ENCODE measurements around the gene RFLNA.

RFLNA gene

DNA sequence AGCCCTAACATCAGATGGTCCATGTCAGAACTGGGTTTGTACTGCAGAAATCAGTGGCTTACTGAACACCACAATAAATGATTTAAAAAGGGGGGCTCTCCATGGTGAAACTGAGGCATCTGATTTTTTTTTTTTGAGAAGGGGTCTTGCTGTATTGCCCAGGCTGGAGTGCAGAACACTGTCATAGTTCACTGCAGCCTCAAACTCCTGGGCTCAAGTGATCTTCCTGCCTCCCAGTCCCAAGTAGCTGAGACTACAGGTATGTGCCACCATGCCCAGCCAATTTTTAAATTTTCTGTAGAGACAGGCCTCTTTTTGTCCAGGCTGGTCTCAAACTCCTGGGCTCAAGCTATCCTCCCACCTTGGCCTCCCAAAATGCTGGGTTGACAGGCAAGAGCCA, 57.4 kb downstream of the RFLNA start:
- Histone ChIP-seq H3K9ac (ENCODE audit: low read depth, low read length) (no peak overlapping the region), H3K4me1 (ENCODE audit: insufficient read depth, low read length) (no peaks in the 10 kb centered on the region), H3K36me3 (ENCODE audit: insufficient read depth, low read length) (peaks cover 22% of the 10 kb centered on the region), H3K9me3 (ENCODE audit: control insufficient read depth, insufficient read depth, low read length) (no peaks in the 10 kb centered on the region)

- Histone ChIP-seq H3K9ac (ENCODE audit: low read depth, low read length) (no peak overlapping the region), H3K4me1 (ENCODE audit: insufficient read depth, low read length) (no peaks in the 10 kb centered on the region), H3K9me3 (ENCODE audit: control insufficient read depth, insufficient read depth, low read length) (no peaks in the 10 kb centered on the region), H3K36me3 (ENCODE audit: insufficient read depth, low read length) (peaks cover 19% of the 10 kb centered on the region)
Measured at GRCh38 chr12:124352839-124353238, 57.9 kb downstream of the RFLNA start.

GRCh38 chr12:124354400-124354799, 59.5 kb downstream of the RFLNA start:
- Histone ChIP-seq H3K36me3 (ENCODE audit: insufficient read depth, low read length) (peaks cover 31% of the 10 kb centered on the region), H3K9me3 (ENCODE audit: control insufficient read depth, insufficient read depth, low read length) (no peaks in the 10 kb centered on the region), H3K9ac (ENCODE audit: low read depth, low read length) (no peak overlapping the region), H3K4me1 (ENCODE audit: insufficient read depth, low read length) (no peaks in the 10 kb centered on the region)

- H3K36me3 ChIP-seq (ENCODE audit: insufficient read depth, low read length) = peaks cover 22% of the 10 kb centered on the region
- no peak overlapping the region for H3K9ac ChIP-seq (ENCODE audit: low read depth, low read length)
- H3K9me3 ChIP-seq (ENCODE audit: control insufficient read depth, insufficient read depth, low read length) = no peaks in the 10 kb centered on the region
- H3K4me1 ChIP-seq (ENCODE audit: insufficient read depth, low read length) = no peaks in the 10 kb centered on the region
Measured at GRCh38 chr12:124356221-124356620, 61.3 kb downstream of the RFLNA start.

DNA sequence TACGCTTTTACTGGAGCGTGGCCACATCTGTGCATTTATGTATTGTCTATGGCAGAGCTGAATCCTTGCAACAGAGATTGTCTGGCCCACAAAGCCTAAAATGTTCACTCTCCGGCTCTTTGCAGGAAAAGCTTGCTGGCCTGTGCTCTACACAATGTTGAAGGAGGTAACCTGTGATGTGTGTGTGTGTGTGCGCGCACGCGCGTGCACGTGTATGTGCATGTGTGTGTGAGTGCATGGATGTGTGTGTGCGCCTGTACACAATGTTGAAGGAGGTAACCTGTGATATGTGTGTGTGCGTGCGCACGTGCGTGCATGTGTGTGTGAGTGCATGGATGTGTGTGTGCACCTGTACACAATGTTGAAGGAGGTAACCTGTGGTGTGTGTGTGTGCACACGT, 62.7 kb downstream of the RFLNA start:
- H3K36me3 ChIP-seq (ENCODE audit: insufficient read depth, low read length) = peaks cover 22% of the 10 kb centered on the region
- H3K9me3 ChIP-seq (ENCODE audit: control insufficient read depth, insufficient read depth, low read length) = no peaks in the 10 kb centered on the region
- no peaks in the 10 kb centered on the region for H3K4me1 ChIP-seq (ENCODE audit: insufficient read depth, low read length)
- no peak overlapping the region for H3K9ac ChIP-seq (ENCODE audit: low read depth, low read length)

DNA sequence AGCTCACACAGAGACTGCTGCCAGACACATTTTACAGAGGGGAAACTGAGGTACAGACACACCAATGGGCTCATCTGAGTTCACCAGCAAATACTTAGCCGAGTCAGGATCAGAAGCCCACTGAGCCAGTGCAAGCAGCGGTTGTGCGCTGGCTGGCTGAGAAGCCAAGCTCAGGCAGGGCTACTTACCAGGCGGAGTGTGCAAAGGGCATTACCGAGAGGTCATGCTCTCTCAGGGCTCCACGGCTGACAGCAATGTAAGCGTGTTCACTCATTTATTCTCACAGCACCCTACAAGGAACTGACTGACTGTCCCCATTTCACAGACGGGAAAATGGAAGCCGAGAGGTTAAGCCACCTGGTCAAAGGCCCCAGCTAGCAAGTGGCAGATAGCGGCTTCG, 63.7 kb downstream of the RFLNA start:
- Histone ChIP-seq H3K4me1 (ENCODE audit: insufficient read depth, low read length) (no peaks in the 10 kb centered on the region), H3K9ac (ENCODE audit: low read depth, low read length) (no peak overlapping the region), H3K9me3 (ENCODE audit: control insufficient read depth, insufficient read depth, low read length) (no peaks in the 10 kb centered on the region), H3K36me3 (ENCODE audit: insufficient read depth, low read length) (peaks cover 13% of the 10 kb centered on the region)

- H3K4me1 ChIP-seq (ENCODE audit: insufficient read depth, low read length) = no peaks in the 10 kb centered on the region
- H3K9ac ChIP-seq (ENCODE audit: low read depth, low read length) = no peak overlapping the region
- H3K36me3 ChIP-seq (ENCODE audit: insufficient read depth, low read length) = peaks cover 13% of the 10 kb centered on the region
Measured at GRCh38 chr12:124359671-124360581, 65.0 kb downstream of the RFLNA start.

DNA sequence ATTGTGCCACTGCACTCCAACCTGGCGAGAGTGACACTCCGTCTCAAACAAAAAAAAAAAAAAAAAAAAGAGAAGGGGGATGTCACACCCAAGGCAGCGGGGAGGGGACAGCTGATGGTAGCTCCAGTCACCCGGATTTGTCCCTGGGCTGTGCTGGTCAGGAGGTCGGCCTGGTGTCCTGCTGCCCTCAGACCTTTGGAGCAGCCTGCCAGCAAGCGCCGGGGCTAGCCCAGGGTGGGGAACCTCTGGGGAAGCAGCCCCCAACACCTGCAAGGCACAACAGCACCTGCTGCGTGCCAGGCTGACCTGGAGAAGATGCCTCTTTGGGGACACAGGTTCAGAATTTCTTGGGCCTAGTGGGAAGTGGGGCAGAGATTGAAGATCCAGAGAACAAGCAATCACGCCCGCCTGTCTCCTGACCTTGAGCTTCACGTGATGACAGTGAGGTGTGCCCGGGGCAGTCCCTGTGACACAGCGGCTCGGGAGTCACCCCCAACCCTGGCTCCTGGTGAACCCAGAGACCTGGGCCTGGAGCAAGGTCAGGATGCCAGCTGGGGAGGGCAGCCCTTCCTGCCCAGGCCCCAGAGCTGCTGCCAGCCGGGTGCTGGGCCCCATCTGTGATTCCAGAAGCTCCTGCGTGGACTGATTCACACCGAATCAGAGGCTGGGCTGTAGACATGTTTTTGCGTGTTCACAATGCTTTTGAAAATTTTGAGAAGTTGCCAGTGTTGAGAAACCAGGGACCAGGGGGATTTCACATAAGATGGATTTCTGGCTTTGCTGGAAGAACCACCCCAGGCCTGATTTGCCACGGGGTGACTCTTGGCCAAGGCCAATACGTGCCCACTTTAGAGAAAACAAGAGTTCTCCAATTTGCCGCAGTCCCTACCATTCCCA, 66.4 kb downstream of the RFLNA start:
- peaks cover 15% of the 10 kb centered on the region for H3K36me3 ChIP-seq (ENCODE audit: insufficient read depth, low read length)
- no peak overlapping the region for H3K9ac ChIP-seq (ENCODE audit: low read depth, low read length)
- H3K9me3 ChIP-seq (ENCODE audit: control insufficient read depth, insufficient read depth, low read length) = no peaks in the 10 kb centered on the region
- H3K4me1 ChIP-seq (ENCODE audit: insufficient read depth, low read length) = no peaks in the 10 kb centered on the region

More at GRCh38 chr12:124359671-124360581, 65.0 kb downstream of the RFLNA start:
- H3K9me3 ChIP-seq (ENCODE audit: control insufficient read depth, insufficient read depth, low read length) = no peaks in the 10 kb centered on the region

DNA sequence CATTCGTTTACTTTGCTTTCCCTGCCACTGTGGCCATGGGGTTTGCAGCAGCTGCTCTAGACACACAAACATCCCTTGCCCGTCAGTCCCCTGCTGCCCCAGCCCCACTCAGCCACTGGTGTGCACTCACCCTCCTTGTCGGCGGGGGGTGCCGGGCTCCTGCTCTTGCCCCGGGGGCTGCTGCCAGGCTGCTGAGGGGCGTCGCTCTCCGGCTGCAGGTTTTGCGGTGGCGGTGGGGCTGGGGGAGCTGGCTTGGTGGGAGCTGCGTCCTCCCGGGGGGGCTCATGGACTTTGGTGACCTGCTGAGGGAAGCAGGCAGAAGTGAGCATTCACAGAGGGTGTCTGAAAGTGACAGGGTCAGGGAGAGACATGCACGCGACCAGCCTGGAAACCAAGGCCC, 67.1 kb downstream of the RFLNA start:
- no peaks in the 10 kb centered on the region for H3K4me1 ChIP-seq (ENCODE audit: insufficient read depth, low read length)
- no peak overlapping the region for H3K9ac ChIP-seq (ENCODE audit: low read depth, low read length)
- H3K9me3 ChIP-seq (ENCODE audit: control insufficient read depth, insufficient read depth, low read length) = no peaks in the 10 kb centered on the region
- peaks cover 18% of the 10 kb centered on the region for H3K36me3 ChIP-seq (ENCODE audit: insufficient read depth, low read length)

DNA sequence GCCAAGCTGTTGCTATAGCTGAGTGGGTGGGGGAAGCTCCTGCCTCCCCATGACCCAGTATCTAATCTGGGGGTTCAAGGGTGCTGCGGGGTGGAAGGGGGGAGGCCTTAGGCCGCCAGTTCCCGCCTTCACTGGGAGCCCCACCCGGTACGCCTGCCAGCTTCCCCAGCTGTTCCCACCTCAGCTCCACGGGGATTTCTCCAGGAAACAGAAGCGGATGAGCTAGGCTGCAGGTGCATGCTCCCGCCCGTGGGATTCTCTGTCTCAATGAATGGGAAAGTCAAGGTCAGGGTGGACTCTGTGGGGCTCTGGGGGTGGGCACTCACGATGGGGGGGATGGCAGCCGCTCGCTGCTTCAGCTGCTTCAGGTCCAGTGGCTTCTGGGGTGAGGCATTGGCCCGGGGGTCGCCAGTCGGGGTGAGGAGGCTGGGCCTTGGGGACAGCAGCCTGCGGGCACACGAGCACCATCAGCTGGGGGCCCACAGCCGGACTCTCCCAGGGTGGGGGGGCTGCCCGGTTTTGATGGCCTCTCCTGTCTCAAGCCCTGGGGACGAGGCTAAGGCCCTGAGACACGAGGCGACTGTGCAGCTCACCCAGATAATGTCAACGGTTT, 68.6 kb downstream of the RFLNA start:
- Histone ChIP-seq H3K9ac (ENCODE audit: low read depth, low read length) (no peak overlapping the region), H3K36me3 (ENCODE audit: insufficient read depth, low read length) (peaks cover 10% of the 10 kb centered on the region; the same call in 1 of the 2 replicates), H3K9me3 (ENCODE audit: control insufficient read depth, insufficient read depth, low read length) (no peaks in the 10 kb centered on the region), H3K4me1 (ENCODE audit: insufficient read depth, low read length) (no peaks in the 10 kb centered on the region)

- peaks cover 5% of the 10 kb centered on the region; the same call in 1 of the 2 replicates for H3K36me3 ChIP-seq (ENCODE audit: insufficient read depth, low read length)
- no peaks in the 10 kb centered on the region for H3K4me1 ChIP-seq (ENCODE audit: insufficient read depth, low read length)
- no peaks in the 10 kb centered on the region for H3K9me3 ChIP-seq (ENCODE audit: control insufficient read depth, insufficient read depth, low read length)
- no peak overlapping the region for H3K9ac ChIP-seq (ENCODE audit: low read depth, low read length)
Measured at GRCh38 chr12:124364543-124364942, 69.7 kb downstream of the RFLNA start.
